ENCODE measurements around the gene VSIG2.

GRCh38 chr11:124745270-124745834 lies 6.7 kb downstream of the VSIG2 start:
- TF ChIP-seq CTCF (IDR thresholded peaks at IDR 0.05) (no peak), POLR2A (IDR thresholded peaks at IDR 0.05) (no peak)
